Nephron (organoid): Measurements from ENCODE around the gene SEC11C.

ENCODE experiments used
- H3K27ac Mint-ChIP-seq, 3 experiments: 2 replicates each; pipeline ENCODE4 v1.8.0; 2020; ENCODE audit warnings: mixed read lengths in 3 of 3, mild to moderate bottlenecking in 2 of 3, moderate library complexity in 1 of 3
- H3K27me3 Mint-ChIP-seq: 2 replicates; pipeline ENCODE4 v1.8.0; 2021; ENCODE audit warnings: low read depth, mild to moderate bottlenecking, moderate library complexity, mixed read lengths
- H3K36me3 Mint-ChIP-seq: 2 replicates; pipeline ENCODE4 v1.8.0; 2020; ENCODE audit warnings: low read depth, mixed read lengths
- H3K4me1 Mint-ChIP-seq: 2 replicates; pipeline ENCODE4 v1.8.0; 2020; ENCODE audit warnings: mixed read lengths
- H3K4me3 Mint-ChIP-seq, 3 experiments: 2 replicates each; pipeline ENCODE4 v1.8.0; 2020; ENCODE audit warnings: mild to moderate bottlenecking in 3 of 3, mixed read lengths in 3 of 3, moderate library complexity in 2 of 3
- H3K9me3 Mint-ChIP-seq: 2 replicates; pipeline ENCODE4 v1.8.0; 2020; ENCODE audit warnings: mixed read lengths
- TF ChIP-seq, protein P1 (sequence below), 3 experiments: fragments of 200-600 bp; sonication (generic); IDR thresholded peaks; one replicate each; pipeline ENCODE4 v1.5.0; 2021; ENCODE audit warnings: antibody characterized with exemption in 3 of 3; ENCODE audit not compliant: unreplicated experiment in 3 of 3

Gene SEC11C

DNA sequence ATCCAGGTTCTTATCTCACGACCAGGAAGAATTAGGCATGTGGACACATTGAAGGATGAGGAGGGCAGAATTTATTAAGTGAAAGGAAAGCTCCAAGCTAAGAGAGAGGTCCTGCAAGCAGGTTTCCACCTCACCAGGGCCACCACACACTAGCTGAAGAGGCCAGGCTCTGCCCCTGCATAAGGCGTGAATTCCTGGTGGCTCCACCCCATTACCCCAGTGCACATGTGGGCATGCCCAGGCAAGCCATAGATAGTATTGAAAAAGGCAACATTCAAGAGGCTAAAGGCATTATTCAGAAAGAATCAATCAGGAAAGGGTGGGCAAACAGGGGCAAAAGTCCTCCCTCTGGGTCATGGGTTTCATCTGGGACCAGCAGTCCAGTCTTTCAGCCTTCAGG lies 49.3 kb downstream of the SEC11C start:
- Mint-ChIP-seq H3K27ac (no peak overlapping the region), H3K9me3 (no peaks in the 10 kb centered on the region), H3K4me3 (no peak overlapping the region), H3K36me3 (no peaks in the 10 kb centered on the region), H3K4me1 (no peaks in the 10 kb centered on the region), H3K27me3 (peaks cover 9% of the 10 kb centered on the region)
- TF ChIP-seq, protein P1, sequence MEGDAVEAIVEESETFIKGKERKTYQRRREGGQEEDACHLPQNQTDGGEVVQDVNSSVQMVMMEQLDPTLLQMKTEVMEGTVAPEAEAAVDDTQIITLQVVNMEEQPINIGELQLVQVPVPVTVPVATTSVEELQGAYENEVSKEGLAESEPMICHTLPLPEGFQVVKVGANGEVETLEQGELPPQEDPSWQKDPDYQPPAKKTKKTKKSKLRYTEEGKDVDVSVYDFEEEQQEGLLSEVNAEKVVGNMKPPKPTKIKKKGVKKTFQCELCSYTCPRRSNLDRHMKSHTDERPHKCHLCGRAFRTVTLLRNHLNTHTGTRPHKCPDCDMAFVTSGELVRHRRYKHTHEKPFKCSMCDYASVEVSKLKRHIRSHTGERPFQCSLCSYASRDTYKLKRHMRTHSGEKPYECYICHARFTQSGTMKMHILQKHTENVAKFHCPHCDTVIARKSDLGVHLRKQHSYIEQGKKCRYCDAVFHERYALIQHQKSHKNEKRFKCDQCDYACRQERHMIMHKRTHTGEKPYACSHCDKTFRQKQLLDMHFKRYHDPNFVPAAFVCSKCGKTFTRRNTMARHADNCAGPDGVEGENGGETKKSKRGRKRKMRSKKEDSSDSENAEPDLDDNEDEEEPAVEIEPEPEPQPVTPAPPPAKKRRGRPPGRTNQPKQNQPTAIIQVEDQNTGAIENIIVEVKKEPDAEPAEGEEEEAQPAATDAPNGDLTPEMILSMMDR (IDR thresholded peaks at IDR 0.05; ENCODE audit: unreplicated experiment in 3 of 3) = no peak

DNA sequence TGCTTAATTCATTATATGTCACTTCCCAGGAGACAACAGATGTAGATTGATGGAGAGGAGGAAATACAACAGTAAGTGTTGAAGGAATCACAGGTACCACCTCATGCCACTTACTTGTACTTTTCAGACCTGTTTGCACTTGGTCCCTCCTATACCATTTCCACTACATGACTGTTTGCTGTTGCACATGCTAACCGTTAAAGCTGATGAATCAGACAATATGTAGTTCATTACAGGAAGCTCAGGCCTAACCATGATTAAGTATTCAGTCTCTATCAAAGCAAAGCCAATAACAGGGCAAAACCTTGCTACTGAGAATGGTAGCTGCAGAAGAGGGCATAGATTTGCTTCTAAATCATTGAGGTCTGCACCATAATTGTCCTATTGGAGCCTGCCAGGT lies 50.1 kb downstream of the SEC11C start:
- H3K36me3 Mint-ChIP-seq = no peaks in the 10 kb centered on the region
- no peaks in the 10 kb centered on the region for H3K4me1 Mint-ChIP-seq
- H3K27ac Mint-ChIP-seq = no peak overlapping the region
- H3K4me3 Mint-ChIP-seq = no peak overlapping the region
- peaks cover 7% of the 10 kb centered on the region for H3K27me3 Mint-ChIP-seq
- no peaks in the 10 kb centered on the region for H3K9me3 Mint-ChIP-seq
- TF ChIP-seq, protein P1 (IDR thresholded peaks at IDR 0.05; ENCODE audit: unreplicated experiment in 3 of 3) = no peak

DNA sequence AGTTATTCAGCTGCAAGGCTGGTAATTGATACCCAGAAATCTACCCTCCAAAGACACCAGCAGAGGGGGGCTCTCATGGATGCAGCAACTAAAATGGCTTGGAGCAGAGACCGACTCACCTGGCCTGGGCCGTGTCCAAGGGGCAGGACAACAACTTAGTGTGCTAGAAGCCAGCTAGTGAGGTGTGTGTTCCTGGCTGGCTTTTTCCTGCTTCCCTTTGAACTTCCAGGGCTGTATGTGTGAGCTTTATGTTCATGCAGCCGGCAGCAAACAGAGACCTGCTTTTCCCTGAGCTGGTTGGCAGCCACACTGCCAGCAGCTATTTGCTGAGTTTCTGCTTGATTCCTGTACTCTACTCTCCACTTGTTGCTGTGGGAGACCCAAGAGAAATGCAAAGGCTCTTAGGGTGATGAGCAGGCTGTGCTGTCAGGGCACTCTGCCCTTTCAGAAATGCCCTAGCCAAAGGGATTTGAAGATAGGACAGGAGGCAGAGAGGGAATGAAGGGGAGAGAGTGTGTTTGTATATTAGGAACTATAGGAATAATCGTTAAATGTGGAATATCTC lies 56.6 kb downstream of the SEC11C start:
- Mint-ChIP-seq H3K9me3 (no peaks in the 10 kb centered on the region), H3K4me1 (no peaks in the 10 kb centered on the region), H3K36me3 (no peaks in the 10 kb centered on the region), H3K27ac (no peak overlapping the region), H3K27me3 (peaks cover 35% of the 10 kb centered on the region), H3K4me3 (no peak overlapping the region)
- TF ChIP-seq, protein P1 (IDR thresholded peaks at IDR 0.05; ENCODE audit: unreplicated experiment in 3 of 3) = no peak

DNA sequence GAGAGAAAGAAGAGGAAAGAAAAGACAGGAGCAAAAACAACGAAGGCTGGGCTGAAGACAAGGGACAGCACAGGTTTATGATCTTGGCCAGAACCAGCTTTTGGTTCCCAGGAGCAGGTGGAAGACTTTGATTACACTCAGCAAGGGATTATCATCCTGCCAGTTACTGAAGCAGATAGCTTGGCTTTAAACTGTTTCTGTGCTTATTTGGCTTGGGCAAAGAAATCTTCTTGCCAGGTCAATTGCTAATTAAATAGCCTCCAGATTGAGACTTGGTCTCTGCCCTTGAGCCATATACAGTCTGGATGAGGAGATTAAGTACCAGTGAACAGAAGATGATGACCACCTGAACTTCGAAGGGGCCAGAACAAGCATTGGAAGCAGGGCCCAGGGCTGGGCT lies 58.0 kb downstream of the SEC11C start:
- Mint-ChIP-seq H3K27ac (no peak overlapping the region), H3K36me3 (no peaks in the 10 kb centered on the region), H3K4me3 (no peak overlapping the region), H3K4me1 (no peaks in the 10 kb centered on the region), H3K9me3 (no peaks in the 10 kb centered on the region), H3K27me3 (peaks cover 41% of the 10 kb centered on the region)
- TF ChIP-seq, protein P1 (IDR thresholded peaks at IDR 0.05; ENCODE audit: unreplicated experiment in 3 of 3) = no peak

DNA sequence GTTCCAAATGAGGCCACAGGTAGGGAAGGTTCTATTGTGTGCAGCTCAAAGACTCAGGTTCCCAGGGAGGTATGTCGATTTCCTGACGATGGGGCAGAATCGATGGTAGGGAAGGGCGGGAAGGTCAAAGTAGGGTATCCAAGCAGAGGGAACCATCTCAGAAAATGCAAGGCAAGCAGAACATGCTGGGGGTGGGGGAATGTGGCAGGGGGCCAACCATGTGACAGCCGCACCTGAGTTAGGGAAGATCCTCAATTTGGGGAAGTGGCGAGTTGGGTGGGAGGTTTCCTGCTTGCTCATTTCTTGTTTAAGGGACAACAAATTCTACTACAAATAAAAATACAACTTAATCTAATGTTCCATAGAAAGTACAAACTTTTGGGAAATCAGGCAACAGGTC lies 58.5 kb downstream of the SEC11C start:
- H3K27ac Mint-ChIP-seq = no peak overlapping the region
- no peaks in the 10 kb centered on the region for H3K4me1 Mint-ChIP-seq
- TF ChIP-seq, protein P1 (IDR thresholded peaks at IDR 0.05; ENCODE audit: unreplicated experiment in 3 of 3) = no peak
- no peaks in the 10 kb centered on the region for H3K9me3 Mint-ChIP-seq
- H3K36me3 Mint-ChIP-seq = no peaks in the 10 kb centered on the region
- no peak overlapping the region for H3K4me3 Mint-ChIP-seq
- peaks cover 46% of the 10 kb centered on the region for H3K27me3 Mint-ChIP-seq

DNA sequence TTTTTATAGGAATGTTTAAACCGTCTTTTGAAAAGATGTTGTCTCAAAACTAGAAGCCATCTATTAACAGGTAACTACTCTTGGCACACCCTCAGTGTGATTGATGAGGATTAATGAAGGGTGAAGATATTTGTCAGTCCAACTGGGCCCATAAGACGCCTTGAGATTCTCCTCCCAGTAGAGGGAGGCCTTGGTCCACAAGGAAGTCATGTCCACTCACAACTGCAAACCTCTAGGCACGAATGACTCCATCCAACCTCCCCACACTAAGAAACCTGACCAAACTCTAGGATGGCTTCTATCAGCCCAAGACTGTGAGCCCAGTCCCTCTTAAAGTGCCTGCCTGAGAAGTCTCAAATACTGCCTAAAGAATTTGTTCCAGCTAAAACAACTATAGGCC lies 61.1 kb downstream of the SEC11C start:
- H3K27ac Mint-ChIP-seq = no peak overlapping the region
- H3K4me3 Mint-ChIP-seq = no peak overlapping the region
- TF ChIP-seq, protein P1 (IDR thresholded peaks at IDR 0.05; ENCODE audit: unreplicated experiment in 3 of 3) = no peak
- no peaks in the 10 kb centered on the region for H3K36me3 Mint-ChIP-seq
- peaks cover 34% of the 10 kb centered on the region for H3K27me3 Mint-ChIP-seq
- no peaks in the 10 kb centered on the region for H3K9me3 Mint-ChIP-seq
- H3K4me1 Mint-ChIP-seq = no peaks in the 10 kb centered on the region
